HG03342 (cell line): ENCODE results near the gene NKAIN4.

Experiments used
- ATAC-seq: cut with Tn5 transposase; IDR thresholded peaks from one replicate; pipeline ENCODE4 v1.9.1; 2021; ENCODE audit warnings: mild to moderate bottlenecking, moderate library complexity; ENCODE audit not compliant: unreplicated experiment

NKAIN4 gene

DNA sequence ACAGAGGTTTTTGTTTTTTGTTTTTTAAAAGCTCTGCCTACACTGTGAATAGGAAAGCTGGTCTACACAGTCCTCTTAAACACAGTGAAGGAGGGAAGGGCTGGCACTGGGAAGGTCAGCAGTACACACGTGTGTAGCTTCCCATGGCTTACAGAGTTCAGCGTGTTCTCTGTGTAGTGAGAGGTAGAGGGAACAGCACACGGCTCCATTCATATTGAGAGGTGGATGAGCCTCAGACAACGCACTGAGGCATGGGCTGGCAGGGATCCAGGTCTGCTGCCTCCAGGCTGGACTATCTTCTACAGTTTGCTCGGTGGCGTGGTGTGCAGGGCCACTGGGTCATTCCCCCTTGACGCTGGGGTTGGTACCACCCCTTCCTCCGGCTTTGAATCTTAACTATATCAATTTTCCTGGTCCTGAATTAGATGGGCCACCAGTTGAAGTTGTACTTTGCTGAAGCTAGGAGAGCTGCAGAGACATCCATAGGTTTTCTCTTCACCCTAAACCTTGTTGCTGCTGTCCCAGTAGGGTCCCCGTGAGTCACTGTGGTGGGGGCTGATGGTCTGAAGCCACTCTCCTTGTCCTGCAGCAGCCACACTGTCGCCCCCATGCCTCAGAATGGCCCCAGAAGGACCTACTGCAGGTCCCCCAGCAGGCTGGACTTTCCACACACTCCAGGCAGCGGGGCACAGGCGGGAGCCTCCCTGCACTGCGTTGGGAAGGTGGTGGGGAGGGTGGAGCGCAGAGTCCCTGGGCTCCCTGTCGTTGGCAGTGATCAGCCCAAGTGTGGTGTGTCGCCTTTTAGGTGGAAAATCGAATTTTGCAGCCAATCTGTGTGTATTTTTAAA is 20.3 kb upstream of the NKAIN4 start:
- no peak for ATAC-seq

DNA sequence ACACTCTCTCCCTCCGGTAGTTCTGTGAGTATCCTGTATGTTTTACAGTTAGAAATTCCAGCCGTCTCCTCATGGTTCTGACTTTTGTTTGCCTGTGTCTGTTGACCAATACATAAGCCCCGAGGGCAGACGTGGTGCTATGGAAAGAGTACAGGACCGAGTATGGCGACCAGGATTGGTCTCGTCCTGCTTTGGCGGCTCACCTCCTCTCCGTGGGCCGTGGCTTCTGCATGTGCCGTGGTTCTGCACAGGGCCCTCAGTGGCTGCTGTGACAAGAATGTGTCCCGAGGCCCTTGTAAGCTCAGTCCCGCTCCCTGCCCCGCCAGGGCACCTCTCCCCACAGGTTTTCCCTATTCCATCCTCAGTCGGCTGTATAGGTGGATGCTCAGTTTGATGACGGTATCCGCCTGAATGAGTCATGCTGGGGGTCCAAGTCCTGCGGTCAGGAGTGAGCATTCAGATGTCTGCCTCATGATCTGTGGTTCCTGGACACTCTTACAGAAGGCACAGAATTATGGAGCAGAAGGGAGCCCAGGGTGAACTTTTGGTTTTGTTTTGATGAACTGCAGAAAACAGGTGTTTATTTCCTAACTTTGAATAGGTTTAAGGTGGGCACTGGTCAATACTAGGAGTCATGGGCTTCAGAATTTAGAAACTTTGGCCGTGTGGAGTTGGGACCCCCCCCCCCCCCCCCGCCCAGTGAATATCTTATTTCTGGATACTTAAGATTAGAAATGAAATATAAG is 19.5 kb upstream of the NKAIN4 start:
- ATAC-seq, result no peak

DNA sequence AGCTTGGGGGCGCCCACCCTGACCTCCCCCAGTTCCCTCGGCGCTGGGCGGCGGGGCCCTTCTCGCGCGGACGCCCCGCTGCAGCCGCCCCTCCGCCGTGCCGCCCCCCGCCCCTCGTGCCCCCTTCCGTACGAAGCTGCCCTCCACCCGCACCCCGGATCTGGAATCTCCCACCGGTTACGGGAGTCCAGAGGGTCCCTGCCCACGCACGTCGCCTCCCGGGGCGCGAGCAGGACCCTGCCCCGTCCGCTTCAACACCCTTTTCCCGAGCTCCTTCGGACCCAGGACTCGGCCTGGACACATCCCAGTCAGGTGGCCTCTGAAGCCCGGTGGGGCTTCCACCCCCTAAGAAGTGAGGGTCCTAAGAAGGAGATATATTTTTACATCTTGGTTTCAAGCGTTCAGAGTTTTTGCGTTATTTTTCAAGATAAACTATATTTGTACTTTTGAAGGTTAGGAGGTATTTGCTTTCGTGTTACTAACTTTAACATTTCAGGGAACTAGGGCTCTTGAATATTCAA is 18.9 kb upstream of the NKAIN4 start:
- ATAC-seq, result no peak

DNA sequence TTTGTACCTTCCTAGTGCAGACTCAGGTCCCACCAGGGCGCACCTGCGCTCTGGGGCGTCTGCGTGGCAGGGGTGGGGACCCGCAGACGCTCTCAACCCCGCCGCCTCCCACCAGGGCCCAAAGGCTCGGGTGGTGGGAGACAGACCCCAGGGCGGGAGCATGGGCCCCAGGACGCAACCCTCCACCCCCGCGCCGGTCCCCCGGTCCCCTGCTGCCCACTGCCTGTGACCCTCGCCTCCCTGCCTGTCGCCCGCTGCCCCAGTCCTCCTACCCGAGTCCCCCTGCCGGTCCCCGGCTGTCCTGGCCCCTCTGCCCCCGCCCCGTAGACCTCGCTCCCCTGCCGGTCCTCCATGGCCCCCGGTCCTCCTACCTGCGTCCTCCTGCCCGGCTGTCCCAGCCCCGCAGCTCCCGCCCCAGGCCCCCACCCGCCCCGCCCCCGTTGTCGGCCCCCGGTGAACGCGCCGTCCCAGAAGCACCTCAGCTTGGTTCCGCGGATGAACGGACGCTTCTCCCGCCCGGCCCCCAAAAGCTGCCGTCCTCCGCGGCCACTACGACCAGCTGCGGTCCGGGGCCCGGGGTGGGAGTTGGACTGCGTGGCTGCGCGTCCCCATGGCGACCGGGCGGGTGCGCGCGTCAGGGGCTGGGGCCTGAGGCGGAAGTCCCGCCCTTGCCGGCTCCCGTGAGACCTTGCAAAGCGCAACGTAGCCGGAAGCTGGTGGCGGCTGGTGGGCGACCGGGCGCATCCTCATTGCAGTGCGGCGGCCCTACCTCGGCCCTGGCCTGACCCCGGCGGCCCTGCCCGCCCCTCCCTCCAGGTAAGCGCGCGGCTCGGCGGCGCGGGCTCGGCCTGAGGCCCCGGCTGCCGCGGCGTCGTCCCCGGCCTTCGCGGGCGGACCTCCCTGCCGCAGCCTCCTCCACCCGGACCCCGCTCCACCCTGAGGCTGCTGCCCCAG is 18.1 kb upstream of the NKAIN4 start, which contains the start of gene ARFGAP1:
Gene ARFGAP1 (plus strand): TSS at position 709 of the 954 bp plus-strand sequence. CDS start 2,768 bp downstream, outside the sequence.
- ATAC-seq, result peak; percentile 84

DNA sequence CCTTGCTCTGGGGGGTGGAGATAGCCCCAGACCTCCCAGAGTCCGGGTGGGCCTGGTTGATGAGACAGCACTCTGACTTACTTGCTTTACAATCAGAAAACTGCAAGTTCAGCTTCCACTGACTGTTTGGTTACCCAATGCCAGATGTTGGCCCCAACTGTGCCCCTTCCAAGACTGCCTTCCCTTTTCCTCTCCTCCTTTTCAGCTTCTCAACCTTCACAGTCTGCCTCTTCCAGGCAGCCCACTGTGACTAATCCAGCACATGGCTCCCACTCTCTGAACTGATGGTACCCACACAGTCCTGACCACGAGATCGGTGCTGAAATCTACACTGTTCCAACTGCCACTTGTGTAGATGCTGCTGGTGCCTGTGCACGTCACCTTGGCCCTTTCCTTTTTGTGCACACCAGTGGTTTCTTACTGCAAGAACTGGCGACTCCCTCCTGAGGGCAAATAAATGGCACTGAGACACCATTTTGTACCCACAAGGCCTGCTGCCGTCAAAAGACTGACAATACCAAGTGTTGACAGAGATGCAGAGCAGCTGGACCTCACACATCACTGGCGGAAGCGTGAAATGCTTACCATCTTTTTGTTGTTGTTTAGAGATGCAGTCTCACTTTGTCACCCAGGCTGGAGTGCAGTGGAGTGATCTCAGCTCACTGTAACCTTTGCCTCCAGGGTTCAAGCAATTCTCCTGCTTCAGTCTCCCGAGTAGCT is 16.5 kb upstream of the NKAIN4 start:
- ATAC-seq, result no peak

DNA sequence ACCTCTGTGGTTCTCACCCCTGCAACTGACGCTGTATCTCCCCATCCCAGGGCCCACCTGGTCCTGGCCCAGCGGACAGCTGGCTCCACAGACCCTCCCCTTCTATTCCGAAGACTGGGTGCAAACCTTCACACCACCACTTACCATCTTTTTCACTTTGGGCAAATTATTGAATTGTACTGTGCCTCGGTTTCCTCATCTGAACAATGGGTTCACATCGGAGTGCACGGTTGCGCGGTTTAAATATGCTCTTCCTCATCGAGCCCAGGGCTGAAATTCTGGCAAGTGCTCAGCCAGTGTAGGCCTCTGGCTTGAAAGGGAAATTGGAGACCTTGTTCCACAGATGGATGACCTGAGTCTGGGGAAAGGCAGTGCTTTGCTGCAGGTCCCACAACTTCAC is 15.5 kb upstream of the NKAIN4 start:
- ATAC-seq, result no peak

DNA sequence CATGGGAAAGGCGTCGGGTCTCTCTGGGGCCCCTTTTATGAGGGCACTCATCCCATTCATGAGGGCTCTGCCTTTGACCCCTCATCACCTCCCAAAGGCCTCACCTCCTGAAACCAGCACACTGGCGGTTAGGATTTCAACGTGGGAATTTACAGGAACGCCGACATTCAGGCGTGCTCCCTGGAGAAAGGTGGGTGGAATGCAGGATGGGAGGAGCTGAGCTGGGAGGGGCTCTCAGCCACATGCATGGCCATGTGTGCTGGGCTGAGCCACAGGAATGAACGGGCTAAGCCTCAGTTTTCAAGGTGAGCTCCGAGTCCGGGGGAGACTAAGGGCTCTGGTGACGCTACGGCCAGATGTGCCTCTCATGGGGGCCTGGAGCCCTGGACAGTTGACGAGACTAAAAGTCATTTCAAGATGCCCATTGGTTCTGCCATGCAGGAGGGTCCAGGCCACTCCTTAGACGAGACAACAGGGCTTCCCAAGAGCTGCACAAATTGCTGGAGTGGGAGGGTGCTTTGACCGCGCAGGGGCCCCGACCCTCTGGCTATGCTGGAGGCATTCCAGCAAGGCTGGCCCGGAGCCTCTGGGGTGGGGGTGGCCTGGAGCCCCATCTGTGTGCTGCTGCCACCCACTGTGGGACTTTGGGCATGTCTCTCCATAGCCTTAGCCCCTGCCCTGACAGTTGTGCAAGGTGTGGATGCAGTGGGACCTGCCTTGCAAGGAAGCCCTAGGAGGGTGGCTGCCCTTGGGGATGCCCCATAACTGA is 14.6 kb upstream of the NKAIN4 start:
- no peak for ATAC-seq

DNA sequence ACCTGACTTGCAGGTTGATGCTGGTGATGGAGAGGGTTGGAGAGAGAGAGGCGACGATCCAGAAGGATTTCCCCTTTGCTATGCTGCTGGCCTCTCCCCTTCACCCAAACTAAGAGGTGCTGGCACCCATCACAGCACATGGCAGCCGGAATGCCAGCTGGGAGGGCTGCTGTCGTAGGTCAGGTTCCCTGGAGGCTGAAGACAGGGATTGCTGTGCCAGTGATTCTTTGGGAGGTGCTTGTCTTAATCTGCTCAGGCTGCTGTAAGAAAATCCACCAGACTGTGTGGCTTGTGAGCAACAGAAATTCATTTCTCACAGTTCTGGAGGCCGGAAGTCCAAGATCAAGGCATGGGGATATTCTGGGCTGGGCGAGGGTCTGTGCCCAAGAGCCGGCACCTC is 14.0 kb upstream of the NKAIN4 start:
- ATAC-seq, result no peak

DNA sequence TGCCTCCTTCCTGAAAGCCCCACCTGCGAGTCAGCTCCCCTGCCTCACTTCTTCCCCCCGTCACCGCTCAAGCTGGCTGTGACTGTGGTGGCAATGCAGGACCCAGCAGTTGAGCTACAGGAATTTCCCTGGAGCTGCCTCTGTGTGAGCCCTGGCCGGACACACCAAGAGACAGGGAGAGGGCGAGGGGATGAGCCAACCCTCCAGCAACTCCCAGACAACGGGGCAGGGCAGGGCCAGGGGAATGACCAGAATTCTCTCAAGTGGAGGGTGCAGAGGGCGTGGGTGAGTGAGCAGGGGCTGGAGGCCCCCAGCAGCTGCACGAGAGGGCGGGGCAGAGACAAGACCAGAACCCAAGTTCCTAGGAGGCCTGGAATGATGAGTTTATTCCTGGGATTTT is 13.4 kb upstream of the NKAIN4 start:
- no peak for ATAC-seq

DNA sequence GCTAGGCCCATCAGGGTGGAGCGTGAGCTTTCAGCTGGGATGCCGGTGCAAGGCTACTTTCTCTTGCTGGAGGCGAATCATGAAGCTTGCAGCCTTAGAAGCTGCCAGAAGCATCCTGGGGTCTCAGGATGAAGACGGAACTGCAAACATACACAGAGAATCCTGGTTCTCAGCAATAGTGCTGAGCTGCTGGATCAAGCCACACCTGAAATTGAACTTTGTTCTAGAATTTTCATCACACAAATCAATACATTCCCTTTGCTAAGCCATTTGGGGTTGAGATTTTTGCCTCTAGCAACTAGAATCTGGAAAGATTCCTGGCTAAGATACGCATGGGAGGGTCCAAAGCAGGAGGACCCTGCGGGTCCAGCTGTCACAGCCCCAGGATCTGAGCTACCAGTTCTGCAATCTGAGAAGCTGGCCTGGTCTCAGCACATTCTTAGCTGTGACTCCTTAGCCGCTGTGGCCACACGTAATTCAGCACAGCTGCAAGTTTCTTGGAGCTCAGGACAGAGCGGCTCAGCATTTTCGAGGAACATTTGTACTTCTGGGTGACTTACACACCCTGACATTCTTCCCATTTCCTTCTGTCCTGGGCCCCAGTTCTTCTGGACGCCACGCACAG is 11.7 kb upstream of the NKAIN4 start:
- ATAC-seq, result no peak

DNA sequence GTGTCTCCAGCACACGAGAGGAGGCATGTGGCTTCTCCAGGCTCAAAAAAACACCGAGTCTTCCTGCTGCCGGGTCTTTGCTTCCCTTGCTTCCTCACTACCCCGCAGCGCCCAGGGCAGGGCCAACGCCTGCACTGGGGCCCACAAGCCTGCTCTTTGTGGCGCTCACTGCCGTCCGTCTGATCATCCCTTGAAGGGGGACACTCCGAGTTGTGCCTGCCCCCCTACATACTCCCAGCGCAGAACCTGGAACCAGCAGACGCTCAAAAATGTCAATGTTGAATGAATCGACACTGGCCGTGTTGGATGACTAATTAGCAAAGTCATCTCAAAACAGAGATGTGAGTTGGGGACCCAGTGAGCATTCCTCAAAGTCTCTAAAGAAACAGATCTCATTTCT is 10.3 kb upstream of the NKAIN4 start:
- ATAC-seq, result no peak

DNA sequence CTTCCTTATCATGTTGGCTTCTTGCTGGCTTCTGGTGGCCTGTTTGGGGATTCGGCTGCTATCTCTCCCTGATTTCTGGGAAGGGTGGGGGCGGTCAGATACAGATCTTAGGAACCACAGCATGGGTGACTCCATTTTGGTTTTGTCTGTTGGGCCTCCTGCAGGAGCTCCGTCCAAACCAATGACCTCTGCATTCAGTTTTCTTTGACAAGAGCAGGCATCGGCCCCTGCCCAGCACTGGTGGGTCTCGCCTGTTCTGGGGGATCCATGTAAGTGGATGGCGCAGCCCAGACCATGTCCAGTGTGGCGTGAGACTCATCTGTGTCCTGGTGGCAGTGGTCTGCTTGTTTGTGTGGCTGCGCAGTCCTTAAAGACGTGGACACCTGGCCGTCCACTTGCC is 9.7 kb upstream of the NKAIN4 start:
- ATAC-seq, result no peak

DNA sequence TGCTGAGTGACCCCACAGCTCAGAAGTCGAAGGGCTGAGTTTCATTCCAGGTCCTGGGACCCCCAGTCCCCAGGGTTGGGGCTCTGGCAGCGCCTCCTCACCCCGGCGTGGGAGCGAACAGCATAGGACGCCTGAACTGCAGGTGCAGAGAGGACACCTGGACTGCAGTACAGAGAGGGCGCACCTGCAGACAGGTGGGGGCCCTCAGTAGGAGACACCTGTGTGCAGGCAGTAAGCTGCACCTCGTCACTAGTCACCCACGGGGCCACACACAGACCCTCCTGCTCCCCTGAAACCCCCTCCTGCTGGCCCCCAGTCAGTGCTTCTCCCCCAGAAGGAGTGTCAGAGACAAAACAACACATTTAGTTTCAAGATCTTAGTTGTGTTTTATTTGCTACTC is 8.6 kb upstream of the NKAIN4 start:
- no peak for ATAC-seq

DNA sequence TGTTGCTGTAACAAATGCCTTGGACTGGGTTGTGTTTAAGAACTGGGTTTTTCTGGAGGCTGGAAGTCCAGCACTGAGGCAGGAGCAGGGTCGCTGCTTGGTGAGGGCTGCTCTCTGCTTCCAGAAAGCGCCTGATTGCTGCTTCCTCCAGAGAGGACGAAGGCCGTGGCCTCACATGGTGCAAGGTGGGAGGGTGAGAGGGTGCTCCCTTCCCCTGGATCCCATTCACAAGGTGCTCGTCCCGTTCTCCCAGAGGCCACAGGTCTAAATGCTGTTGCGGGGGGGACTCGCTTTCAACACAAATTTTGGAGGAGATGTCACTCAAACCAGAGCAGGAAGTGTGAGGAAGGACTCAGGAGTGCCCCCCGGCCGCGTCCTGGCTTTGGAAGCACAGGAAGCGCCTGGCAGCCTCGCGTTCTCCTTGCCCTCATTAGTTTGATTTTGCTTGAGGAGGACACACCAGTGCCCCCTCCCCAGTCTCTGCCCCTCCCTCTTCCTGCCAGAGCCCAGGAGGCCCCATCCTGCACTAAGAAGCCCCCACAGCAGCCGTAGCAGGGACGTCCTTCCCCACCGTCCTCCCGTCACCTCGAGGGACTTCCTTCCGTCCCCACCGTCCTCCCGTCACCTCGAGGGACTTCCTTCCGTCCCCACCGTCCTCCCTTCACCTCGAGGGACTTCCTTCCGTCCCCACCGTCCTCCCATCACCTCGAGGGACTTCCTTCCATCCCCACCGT is 7.7 kb upstream of the NKAIN4 start:
- ATAC-seq, result no peak

DNA sequence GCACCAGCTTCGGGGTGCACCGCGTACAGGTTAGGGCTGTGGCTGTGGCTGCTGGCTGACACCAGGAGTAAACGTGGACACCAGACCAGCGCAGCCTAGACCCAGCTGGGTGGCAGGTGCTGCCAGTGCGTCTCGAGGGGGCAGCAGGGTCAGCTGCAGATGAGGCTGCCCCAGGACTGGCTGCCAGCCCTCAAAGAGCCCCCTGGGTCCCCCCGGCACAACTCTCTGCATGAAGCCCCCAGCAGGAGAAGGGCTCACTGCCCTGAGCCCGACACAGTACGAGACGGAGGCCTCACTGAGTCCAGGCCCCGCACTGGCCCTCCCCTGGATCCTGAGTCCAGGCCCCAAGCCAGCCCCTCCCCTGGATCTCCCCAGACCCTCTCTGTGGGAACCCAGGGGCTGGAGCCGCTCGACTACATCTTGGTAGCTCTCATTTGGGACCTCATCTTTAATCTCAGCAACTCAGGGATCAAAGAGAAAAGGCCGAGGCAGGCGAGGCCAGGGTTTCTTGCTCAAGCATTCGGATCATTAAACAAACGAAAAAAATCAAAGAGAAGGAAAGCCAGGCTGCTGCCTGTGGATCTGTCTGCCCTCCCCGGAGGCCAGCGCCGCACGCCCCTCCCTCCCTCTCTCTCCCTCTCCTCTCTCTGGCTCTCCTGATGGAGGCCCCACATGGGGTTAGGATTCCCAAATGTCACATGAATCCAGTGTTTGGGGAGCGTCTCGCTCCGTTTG is 7.0 kb upstream of the NKAIN4 start:
- no peak for ATAC-seq

DNA sequence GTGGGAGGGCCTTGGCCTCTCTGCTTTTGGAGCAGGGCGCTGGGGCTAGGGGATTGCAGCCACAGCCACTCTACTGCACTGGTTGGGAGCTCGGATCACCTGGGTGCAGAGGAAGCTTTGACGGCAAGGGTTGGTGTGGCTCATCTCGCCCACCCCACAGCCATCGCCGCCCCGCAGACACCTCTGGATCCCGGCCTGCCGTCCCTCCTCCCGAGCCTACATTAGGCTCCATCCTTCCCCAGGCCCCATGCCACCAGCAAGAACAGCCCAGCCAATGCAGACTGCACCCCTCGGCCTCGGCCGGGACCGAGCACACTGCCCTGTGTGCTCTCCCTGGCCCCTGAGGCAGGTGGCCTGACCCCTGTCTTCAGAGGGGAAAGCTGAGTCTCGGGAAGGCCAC is 6.3 kb upstream of the NKAIN4 start:
- ATAC-seq, result no peak

DNA sequence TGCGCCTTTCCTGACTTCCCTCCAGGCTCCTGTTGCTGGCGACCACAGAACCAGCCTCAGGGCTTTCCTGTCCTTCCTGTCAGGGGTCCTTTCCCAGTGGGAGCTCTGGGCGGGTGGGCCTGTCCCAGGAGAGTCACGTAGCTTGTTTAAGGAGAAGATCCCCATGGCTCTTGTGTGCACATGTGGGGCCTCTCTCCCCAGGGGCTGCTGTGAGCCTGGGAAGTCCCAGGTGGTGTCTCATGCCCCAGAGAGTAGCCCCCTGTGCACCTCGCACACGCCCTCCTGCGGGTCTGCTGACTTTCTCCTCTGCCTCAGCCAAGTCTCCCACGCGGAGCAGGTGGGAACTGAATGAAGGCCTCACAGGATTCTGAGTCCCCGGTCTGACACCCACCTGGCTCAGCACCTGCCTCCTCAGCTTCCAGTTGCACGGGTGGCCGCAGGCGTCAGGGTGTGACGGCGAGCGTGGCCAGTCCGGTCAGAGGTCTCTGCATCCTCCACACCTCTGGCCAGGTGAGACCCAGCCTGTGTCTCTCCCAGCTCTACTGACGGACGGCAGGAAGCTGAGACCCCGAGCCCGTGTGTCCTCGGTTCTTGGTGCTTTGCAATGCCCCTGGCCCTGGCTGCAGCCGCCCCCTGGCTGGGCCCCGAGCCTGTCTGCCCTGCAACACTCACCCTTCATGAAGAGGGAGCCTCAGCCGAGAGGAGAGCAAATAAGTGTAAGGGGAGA is 5.6 kb upstream of the NKAIN4 start:
- no peak for ATAC-seq
